Osteoblast (primary cell): ENCODE results near the gene SELENOS. TPM values are rescaled to one million over a fixed set of nuclear protein-coding genes. Genes with fewer than 3 reads are reported as not detected.

Experiments
- DNase-seq: peaks from one replicate; pipeline ENCODE4 v3.0.0; 2011; ENCODE audit warnings: low spot score, mixed read lengths; ENCODE audit not compliant: insufficient read length; ENCODE audit errors: missing footprints
- H2AFZ ChIP-seq: 2 replicates; pipeline ENCODE4 v1.6.0; 2011; ENCODE audit warnings: mild to moderate bottlenecking, low read length
- H3K27ac ChIP-seq: 2 replicates; pipeline ENCODE4 v1.5.1; 2011; ENCODE audit warnings: mild to moderate bottlenecking, low read depth, low read length, moderate library complexity
- H3K27me3 ChIP-seq: 2 replicates; pipeline ENCODE4 v1.6.0; 2012; ENCODE audit warnings: mild to moderate bottlenecking, control low read depth, inconsistent platforms, low read length, moderate library complexity; ENCODE audit not compliant: insufficient read depth
- H3K36me3 ChIP-seq: 2 replicates; pipeline ENCODE4 v1.5.1; 2011; ENCODE audit warnings: mild to moderate bottlenecking, low read length, control low read depth, moderate library complexity; ENCODE audit not compliant: insufficient read depth
- H3K4me1 ChIP-seq: 2 replicates; pipeline ENCODE4 v1.5.1; 2011; ENCODE audit warnings: mild to moderate bottlenecking, low read length, control low read depth, moderate library complexity; ENCODE audit not compliant: insufficient read depth
- H3K4me2 ChIP-seq: 2 replicates; pipeline ENCODE4 v1.6.0; 2011; ENCODE audit warnings: mild to moderate bottlenecking, low read length; ENCODE audit not compliant: insufficient read depth
- H3K4me3 ChIP-seq: fragments of 200-600 bp; sonication (generic); 3 replicates; pipeline ENCODE4 v1.5.1; 2012; ENCODE audit warnings: mild to moderate bottlenecking, low read length, inconsistent platforms; ENCODE audit not compliant: insufficient read depth
- H3K79me2 ChIP-seq: 2 replicates; pipeline ENCODE4 v1.6.0; 2012; ENCODE audit warnings: mild to moderate bottlenecking, low read length, control low read depth, inconsistent platforms; ENCODE audit not compliant: insufficient read depth
- H3K9me3 ChIP-seq: 2 replicates; pipeline ENCODE4 v1.5.1; 2011; ENCODE audit warnings: low read depth, low read length, control low read depth
- H4K20me1 ChIP-seq: 2 replicates; pipeline ENCODE4 v1.6.0; 2012; ENCODE audit warnings: mild to moderate bottlenecking, low read length, control low read depth; ENCODE audit not compliant: insufficient read depth
- total RNA-seq: library from RNA; depleted of rRNA; stranded (reverse); fragments of >200 nt; gene quantifications from 2 replicates; pipeline ENCODE4 v1.2.3, GENCODE V29; 2012
- TF ChIP-seq, protein P1 (sequence below): IDR thresholded peaks from 2 replicates; pipeline ENCODE4 v1.5.1; 2011; ENCODE audit warnings: mild to moderate bottlenecking, low read depth, low read length, moderate library complexity; ENCODE audit errors: extremely low read depth

The SELENOS gene, protein sequence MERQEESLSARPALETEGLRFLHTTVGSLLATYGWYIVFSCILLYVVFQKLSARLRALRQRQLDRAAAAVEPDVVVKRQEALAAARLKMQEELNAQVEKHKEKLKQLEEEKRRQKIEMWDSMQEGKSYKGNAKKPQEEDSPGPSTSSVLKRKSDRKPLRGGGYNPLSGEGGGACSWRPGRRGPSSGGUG
- 74.3 and 79.6 TPM in 2 replicates for total RNA-seq

GRCh38 chr15:101277038-101277822, at the start of gene SELENOS:
SELENOS (minus strand) TSS chr15:101277485; CDS start chr15:101277417, 68 bp downstream.
- H2AFZ ChIP-seq: peak within 1 kb of the TSS; percentile 89
- H3K4me2 ChIP-seq: peak within 1 kb of the TSS; percentile 94
- peaks cover 35% of the 10 kb centered on the region for H3K79me2 ChIP-seq
- peaks cover 58% of the 10 kb centered on the region for H3K36me3 ChIP-seq
- DNase-seq: peak; percentile 98
- no peaks in the 10 kb centered on the region for H3K9me3 ChIP-seq
- H3K27me3 ChIP-seq: no peaks in the 10 kb centered on the region
- H3K27ac ChIP-seq: peak within 1 kb of the TSS; percentile 88
- peak within 1 kb of the TSS; percentile 83 for H3K4me3 ChIP-seq
- TF ChIP-seq, protein P1, sequence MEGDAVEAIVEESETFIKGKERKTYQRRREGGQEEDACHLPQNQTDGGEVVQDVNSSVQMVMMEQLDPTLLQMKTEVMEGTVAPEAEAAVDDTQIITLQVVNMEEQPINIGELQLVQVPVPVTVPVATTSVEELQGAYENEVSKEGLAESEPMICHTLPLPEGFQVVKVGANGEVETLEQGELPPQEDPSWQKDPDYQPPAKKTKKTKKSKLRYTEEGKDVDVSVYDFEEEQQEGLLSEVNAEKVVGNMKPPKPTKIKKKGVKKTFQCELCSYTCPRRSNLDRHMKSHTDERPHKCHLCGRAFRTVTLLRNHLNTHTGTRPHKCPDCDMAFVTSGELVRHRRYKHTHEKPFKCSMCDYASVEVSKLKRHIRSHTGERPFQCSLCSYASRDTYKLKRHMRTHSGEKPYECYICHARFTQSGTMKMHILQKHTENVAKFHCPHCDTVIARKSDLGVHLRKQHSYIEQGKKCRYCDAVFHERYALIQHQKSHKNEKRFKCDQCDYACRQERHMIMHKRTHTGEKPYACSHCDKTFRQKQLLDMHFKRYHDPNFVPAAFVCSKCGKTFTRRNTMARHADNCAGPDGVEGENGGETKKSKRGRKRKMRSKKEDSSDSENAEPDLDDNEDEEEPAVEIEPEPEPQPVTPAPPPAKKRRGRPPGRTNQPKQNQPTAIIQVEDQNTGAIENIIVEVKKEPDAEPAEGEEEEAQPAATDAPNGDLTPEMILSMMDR: no peak
- peaks cover 11% of the 10 kb centered on the region for H3K4me1 ChIP-seq
- peaks cover 18% of the 10 kb centered on the region for H4K20me1 ChIP-seq

DNA sequence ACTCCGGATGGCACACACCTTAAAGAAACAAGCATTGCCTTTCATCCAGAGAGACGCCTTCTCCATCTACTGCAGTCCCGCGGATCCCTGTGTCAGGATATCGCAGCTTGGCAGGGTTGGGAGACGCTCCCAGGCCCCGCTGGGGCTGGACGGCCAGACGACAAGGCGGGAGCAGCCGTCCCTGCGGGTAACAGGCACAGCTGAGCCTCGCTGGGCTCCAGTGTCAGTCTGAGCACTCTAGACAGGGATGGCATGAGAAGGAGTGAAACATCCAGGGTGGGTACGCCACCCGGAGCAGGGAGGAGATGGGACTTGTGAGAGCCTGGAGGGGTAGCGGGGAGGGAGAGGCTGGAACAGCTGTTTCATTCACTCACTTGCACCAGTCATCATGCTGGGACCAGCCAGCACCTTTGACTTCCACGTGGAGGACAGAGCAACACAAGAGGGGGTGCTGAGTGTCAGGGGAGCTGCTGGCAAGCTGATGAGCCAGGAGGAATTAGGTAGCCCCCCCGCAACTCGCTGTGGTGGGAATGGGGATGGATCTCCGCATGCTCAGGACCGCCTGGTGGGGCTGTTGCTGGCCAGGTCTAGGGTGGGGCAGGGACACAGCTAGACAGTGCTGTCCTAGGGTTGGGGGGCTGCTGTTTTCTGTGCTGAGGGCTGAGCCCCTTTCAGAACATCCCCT, 49.3 kb upstream of the SELENOS start:
- H4K20me1 ChIP-seq: no peaks in the 10 kb centered on the region
- no peaks in the 10 kb centered on the region for H3K36me3 ChIP-seq
- H3K4me3 ChIP-seq: no peak overlapping the region
- H3K27ac ChIP-seq: no peak overlapping the region
- no peaks in the 10 kb centered on the region for H3K9me3 ChIP-seq
- H3K27me3 ChIP-seq: no peaks in the 10 kb centered on the region
- H3K4me1 ChIP-seq: no peaks in the 10 kb centered on the region
- DNase-seq: peak; percentile 55
- no peak overlapping the region for H3K4me2 ChIP-seq
- H3K79me2 ChIP-seq: no peaks in the 10 kb centered on the region
- TF ChIP-seq, protein P1: no peak
- H2AFZ ChIP-seq: no peak overlapping the region

DNA sequence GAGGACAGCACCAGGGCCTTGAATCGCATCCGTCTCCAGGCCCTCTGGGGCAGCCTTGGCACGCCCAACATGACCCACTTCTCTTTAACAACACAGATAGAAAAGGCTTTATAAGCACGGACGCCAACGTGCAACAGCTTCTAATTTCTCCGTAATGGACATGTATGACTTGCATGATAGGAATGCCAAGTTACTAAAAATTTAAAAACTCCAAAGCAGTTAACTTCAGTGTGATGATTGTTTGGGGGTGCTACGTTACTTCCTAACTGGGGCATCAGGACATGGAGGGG, 48.7 kb upstream of the SELENOS start:
- no peak overlapping the region for H3K4me2 ChIP-seq
- no peaks in the 10 kb centered on the region for H4K20me1 ChIP-seq
- H3K4me1 ChIP-seq: no peaks in the 10 kb centered on the region
- TF ChIP-seq, protein P1: no peak
- no peak for DNase-seq
- H3K27me3 ChIP-seq: no peaks in the 10 kb centered on the region
- no peak overlapping the region for H3K4me3 ChIP-seq
- no peaks in the 10 kb centered on the region for H3K79me2 ChIP-seq
- H3K36me3 ChIP-seq: no peaks in the 10 kb centered on the region
- H3K9me3 ChIP-seq: no peaks in the 10 kb centered on the region
- no peak overlapping the region for H2AFZ ChIP-seq
- no peak overlapping the region for H3K27ac ChIP-seq
